Body of pancreas (tissue), 4 donors: ENCODE results near the gene KRT75.
A peak's percentile ranks its signal among the peaks of the same experiment; 100 is the strongest.

Experiments used
- CTCF ChIP-seq, 7 experiments: fragments of 450-650 bp in 4 of 7; fragments of 200-600 bp in 3 of 7; sonication (generic) in 3 of 7; IDR thresholded peaks; one replicate each; pipeline ENCODE4 v1.5.1; 2016 to 2019; ENCODE audit warnings: antibody characterized with exemption in 7 of 7
- POLR2A ChIP-seq, 3 donors: fragments of 450-650 bp; IDR thresholded peaks; one replicate each; pipeline ENCODE4 v1.6.1; 2016; ENCODE audit warnings: antibody characterized with exemption in 3 of 3, mild to moderate bottlenecking in 2 of 3

GRCh38 chr12:52380271-52380694 is 53.9 kb downstream of the KRT75 start:
- TF ChIP-seq CTCF (IDR thresholded peaks at IDR 0.05): peak in 6 of 7 experiments; percentile 37 to 51 (median 47)
- no peak for TF ChIP-seq POLR2A (IDR thresholded peaks at IDR 0.05)
